Measurements from ENCODE around the gene TST. TPM values are rescaled to one million over a fixed set of nuclear protein-coding genes. Genes with fewer than 3 reads are reported as not detected.

TST gene
- total and polyA plus RNA-seq, 9 of the 15 experiments (the other 6 are each of a cell fraction or from before 2014, with no cell fraction given): 1.4 to 26.9 (median 12.4) TPM

- DNase-seq (ENCODE audit: extremely low read depth in 1 of 4, low spot score in 3 of 4) (no peak), FAIRE-seq (no peak), ATAC-seq (no peak)
- BruUV-seq (replicated peaks): no TSS peak
- Histone ChIP-seq H3K9ac (ENCODE audit: insufficient read depth in 1 of 2, low read depth in 2 of 2, low read length in 2 of 2) (no peak overlapping the region), H4K20me1 (replicated peaks; ENCODE audit: control insufficient read depth, insufficient read depth, low read length) (no peaks in the 10 kb centered on the region), H2AFZ (ENCODE audit: low read depth, low read length) (no peak overlapping the region), H3K27me3 (ENCODE audit: control insufficient read depth in 2 of 2, insufficient read depth in 2 of 2, low read length in 2 of 2) (peaks cover 0 to 3% of the 10 kb centered on the region in 2 experiments; a peak in 1 of 5 replicates), H3K27ac (ENCODE audit: extremely low read depth, low read depth, low read length) (no peak overlapping the region), H3K9me1 (ENCODE audit: control insufficient read depth, insufficient read depth, low read length) (no peaks in the 10 kb centered on the region), H3K9me3 (replicated peaks; ENCODE audit: control insufficient read depth, insufficient read depth, low read depth, low read length) (no peaks in the 10 kb centered on the region), H3K36me3 (ENCODE audit: control insufficient read depth, insufficient read depth, low read length) (no peaks in the 10 kb centered on the region), H3K4me1 (replicated peaks in 1 of 2; ENCODE audit: control insufficient read depth in 2 of 2, insufficient read depth in 2 of 2, low read length in 2 of 2) (peaks cover 0 to 7% of the 10 kb centered on the region in 2 experiments; a peak in 2 of 5 replicates), H3K4me2 (ENCODE audit: insufficient read depth, low read length) (no peak overlapping the region), H3K4me3 (no peak overlapping the region), H3K79me2 (ENCODE audit: control insufficient read depth, insufficient read depth, low read length) (no peaks in the 10 kb centered on the region)
- POLR2A ChIA-PET: interaction anchor here (0.7 kb wide), 1 partner anchor 98 kb away, joined by 3 read pairs; no protein-coding TSS in a partner anchor
- in situ Hi-C loops (cut with MboI) (no loop called here), intact Hi-C loops (cut with micrococcal nuclease) (loop anchor here (5.0 to 10.0 kb wide), 3 partner anchors 58 to 260 kb away; no protein-coding TSS in a partner anchor)
- CTCF ChIA-PET (ENCODE audit: low intra/inter-chr PET ratio): interaction anchor here (1.7 to 2.2 kb wide), 2 partner anchors 58 to 498 kb away, joined by 5 to 14 read pairs; no protein-coding TSS in a partner anchor
- WGBS (ENCODE audit: insufficient coverage, low coverage, missing lambda C conversion rate): 3% methylated on average over 8 of the region's 9 CpGs
- TF ChIP-seq CEBPZ (IDR thresholded peaks at IDR 0.05; ENCODE audit: borderline replicate concordance, low read depth, low read length) (no peak), CEBPB (tag; IDR thresholded peaks at IDR 0.05) (0 out of 2 replicates have a peak, but pooled peaks have one; percentile 10), THRB (CRISPR knock-in tag; conservative IDR thresholded peaks at IDR 0.05) (no peak), ZBTB12 (CRISPR knock-in tag; IDR thresholded peaks at IDR 0.05) (no peak), MCM5 (IDR thresholded peaks at IDR 0.05; ENCODE audit: low read depth) (no peak), ZNF140 (CRISPR knock-in tag; IDR thresholded peaks at IDR 0.05) (no peak), HCFC1 (IDR thresholded peaks at IDR 0.05; ENCODE audit: low read depth, low read length) (no peak), MCM3 (IDR thresholded peaks at IDR 0.05) (no peak)
These were observed 25.7 kb upstream of the TST start for GRCh38 chr22:37044634-37045625.

Data from K562 (cell line).